Cerebellar cortex (tissue), 1 donor: ENCODE measurements around the gene LIN52.
A peak's percentile ranks its signal among the peaks of the same experiment; 100 is the strongest.

ENCODE experiments used
- DNase-seq: peaks from one replicate; pipeline ENCODE4 v3.0.0-alpha.2; 2015; ENCODE audit warnings: low spot score

The LIN52 gene, protein sequence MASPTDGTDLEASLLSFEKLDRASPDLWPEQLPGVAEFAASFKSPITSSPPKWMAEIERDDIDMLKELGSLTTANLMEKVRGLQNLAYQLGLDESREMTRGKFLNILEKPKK

DNA sequence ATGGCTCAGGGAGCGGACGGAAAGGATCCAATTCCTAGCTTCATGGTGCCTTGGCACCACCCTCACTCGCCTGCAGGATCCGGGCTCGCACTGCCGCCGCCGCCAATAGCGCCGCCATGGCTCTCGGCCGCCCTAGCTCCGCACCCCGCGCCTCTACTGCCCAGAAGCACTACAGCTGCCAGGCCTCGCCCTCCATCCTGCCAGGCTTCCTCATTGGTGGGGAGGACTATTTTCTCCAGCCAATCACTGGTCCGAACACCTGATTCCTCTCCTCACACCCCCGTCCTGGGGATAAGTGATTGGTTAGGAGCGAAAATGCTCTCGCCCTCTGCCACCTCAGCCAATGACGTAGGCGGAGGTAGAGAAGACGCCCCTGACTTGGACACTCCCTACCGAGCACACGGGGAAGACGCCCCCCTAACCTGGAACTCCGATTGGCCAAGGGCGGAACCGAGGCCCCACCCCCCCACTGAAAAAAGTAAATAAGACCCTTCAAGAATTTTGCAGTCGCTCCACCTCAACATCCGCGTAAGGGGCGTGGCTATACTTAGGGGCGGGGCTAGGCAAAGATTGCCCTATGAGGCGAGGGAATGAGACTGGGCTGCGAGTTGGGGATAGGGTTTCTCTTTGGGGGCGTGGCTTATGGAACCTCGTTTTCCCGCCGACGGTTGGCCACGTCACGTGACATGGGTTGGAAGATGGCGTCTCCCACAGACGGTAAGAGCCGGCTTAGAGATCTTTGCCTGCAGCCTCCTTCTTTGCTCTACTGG is at the start of gene LIN52, which contains the start of gene ALDH6A1:
TSS of gene LIN52 (plus strand) at position 680 of the 770 bp plus-strand sequence. CDS start at position 699, 19 bp downstream.
TSS of gene ALDH6A1 (minus strand) at position 177 of the 770 bp plus-strand sequence. CDS start at position 118, 59 bp downstream.
- peak; percentile 100 for DNase-seq

DNA sequence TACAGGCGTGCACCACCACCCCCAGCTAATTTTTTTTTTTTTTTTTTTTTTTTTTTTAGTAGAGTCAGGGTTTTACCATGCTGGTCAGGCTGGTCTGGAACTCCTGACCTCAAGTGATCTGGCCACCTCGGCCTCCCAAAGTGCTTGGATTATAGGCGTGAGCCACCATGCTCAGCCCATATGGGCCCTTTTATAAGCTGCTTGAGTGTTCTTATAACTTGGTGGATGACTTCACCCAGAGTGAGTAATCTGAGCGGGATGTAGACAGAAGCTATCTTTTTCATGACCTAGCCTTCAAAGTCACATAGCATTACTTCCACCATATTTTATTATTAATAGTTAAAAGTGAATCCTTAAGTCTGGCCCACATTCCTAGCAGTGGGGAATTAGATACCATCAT is 49.2 kb upstream of the LIN52 start:
- DNase-seq, result no peak

DNA sequence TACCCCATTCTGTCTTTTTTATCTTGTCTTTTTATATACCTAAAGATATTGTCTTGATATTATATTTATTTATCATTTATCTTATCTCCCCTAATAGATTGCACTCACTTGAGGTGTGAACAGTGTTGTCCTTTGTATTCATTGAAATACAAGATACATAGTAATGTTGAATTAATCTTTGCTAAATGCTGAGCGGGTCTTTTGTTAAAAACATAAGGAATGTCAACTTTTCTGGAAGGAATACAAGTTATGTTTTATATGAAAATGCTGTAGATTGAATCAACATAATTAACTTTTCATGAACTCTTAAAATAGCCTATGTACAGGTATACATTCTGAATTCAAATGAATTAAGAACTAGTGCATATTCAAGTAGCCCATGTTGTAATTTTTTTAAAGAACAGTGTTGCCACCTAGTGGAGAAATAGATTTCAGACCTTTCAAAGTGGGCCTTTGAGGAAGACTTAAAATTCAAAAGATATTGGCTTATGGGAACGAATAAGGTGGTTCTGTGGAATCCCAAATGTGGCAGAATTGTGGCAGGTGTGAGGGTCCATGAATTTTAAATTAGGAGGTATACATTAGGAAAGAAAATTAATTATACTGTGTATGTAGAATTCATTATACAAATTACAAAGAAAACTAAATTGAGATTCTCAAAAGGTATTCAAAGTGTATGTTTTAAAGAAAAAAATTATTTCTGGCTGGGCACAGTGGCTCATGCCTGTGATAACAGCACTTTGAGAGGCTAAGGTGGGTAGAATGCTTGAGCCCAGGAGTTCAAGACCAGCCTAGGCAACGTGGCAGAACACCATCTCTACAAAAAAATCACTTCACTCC is 46.5 kb upstream of the LIN52 start:
- peak; percentile 74 for DNase-seq

DNA sequence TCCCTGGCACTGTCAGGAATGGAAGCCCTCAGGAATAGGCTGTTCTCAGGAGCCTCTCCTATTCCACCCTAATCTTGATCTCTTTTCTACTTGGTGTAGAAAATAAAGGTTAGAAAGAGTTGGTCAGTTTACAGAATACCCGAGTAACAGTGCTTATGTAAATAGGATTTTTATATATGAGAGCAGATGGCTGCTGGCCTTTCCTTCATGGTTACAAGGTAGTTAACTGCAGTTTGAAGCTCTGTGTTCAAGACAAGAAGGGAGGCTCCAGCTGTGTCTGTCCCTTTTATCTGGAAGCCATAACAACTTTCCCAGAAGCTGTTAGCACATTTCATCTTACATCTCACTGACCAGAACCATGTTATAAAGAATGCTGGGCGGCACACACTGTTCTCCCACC is 42.5 kb upstream of the LIN52 start:
- DNase-seq, result no peak

DNA sequence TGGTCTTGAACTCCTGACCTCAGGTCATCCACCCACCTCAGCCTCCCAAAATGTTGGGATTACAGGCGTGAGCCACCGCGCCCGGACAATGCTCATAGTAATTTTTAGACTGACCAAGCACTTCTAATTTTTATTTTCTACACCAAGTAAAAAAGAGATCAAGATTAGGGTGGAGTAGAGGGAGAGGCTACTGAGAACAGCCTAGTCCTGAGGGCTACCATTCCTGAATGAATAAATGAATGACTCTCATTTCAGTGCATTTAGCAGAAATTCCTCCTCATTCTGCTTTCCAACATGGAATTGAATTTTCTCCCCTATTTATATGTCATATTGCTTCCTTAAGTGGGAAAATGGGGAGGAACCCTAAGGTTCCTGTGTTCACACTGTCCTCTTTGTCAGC is 39.2 kb upstream of the LIN52 start:
- DNase-seq, result no peak

DNA sequence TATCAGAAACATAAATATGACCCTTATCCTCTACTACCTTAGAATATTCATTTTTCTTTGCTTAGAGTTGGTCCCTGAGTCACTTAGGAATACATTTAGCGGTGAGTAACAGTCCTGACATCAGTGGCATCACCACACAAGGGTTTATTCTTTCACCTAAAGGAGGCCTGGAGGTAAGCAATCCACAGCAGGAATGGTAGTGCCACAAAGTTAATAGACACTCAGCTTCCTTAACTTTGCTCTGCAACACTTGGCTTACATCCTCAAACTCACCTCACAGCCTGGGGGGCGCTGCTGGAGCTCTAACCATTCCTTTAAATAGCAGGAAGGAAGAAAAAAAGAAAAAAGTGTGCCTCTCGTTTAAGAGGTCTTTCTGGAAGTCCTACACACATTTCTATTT is 36.5 kb upstream of the LIN52 start:
- peak; percentile 25 for DNase-seq

DNA sequence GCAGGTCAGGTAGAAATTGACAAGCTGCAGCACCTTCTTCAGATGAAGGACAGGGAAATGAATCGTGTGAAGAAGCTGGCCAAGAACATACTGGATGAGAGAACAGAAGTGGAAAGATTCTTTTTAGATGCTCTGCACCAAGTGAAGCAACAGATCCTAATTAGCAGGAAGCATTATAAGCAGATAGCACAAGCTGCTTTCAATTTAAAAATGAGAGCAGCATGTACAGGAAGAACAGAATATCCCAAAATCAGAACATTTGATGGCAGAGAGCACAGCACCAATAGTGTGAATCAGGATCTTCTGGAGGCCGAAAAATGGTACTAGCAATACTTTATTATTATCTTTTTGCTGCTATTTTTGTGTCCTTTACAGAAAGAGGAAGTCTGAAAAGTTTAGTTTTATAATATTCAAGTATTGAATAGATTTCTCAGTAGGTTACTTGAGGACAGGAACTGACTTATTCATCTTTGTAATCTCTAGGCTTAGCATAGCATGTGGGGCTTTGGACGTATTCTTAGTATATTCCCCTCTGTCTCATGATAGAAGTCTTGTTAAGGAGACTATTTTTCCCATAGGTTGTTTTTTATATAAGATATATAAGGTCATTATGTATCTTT is 34.8 kb upstream of the LIN52 start:
- DNase-seq, result no peak

DNA sequence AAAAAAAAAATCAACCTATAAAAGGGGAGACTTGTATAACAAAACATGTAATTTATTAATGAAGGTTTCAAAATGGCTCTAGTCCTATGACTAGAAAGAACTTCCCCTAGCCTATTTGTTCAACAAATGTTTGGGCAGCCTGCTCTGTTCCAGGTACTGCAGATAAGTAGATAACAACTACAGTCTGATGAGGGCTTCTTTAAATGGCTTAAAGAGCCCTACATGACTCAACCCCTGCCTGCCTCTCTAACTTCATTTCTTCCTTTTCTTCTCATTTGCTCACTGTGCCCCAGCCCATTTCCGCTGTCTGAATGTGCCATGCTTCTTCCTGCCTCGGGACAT is 22.0 kb upstream of the LIN52 start:
- no peak for DNase-seq

DNA sequence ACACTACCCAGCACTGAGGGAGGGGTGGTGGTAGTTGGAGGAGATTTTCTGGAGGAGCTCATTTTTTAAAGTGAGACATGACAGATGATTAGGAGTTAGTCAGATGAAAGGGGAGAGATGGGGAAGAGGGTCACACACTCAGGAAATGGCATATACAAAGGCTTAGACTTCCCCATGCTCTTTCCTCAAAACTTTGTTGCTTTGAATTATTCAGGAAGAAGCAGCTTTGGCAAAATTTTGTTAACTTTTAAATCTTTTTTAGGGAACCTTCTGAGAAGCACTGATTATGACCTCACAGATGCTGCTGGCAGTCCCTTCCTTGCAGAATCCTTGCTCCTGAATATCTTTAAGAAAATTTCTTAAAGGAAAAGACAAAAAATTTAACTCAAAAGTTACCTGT is 20.3 kb upstream of the LIN52 start:
- no peak for DNase-seq

DNA sequence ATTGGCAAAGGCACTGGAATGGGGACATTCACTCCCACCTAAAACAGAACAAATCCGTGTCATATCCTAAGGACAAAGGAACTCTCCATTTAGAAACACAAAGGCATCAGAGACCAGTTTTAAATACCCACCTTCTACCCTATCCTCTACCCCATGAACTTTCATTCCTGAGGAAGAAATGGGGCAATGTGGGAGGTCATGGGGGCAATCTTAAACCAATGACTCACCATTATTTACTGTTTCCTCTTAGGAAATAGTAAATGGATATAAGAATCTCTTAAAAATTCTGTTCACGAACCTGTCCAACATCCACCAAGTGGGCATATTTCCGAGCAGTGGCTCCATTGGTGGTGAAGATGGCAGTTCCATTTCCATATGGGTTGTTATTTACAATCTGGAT is 19.9 kb upstream of the LIN52 start:
- DNase-seq, result no peak

DNA sequence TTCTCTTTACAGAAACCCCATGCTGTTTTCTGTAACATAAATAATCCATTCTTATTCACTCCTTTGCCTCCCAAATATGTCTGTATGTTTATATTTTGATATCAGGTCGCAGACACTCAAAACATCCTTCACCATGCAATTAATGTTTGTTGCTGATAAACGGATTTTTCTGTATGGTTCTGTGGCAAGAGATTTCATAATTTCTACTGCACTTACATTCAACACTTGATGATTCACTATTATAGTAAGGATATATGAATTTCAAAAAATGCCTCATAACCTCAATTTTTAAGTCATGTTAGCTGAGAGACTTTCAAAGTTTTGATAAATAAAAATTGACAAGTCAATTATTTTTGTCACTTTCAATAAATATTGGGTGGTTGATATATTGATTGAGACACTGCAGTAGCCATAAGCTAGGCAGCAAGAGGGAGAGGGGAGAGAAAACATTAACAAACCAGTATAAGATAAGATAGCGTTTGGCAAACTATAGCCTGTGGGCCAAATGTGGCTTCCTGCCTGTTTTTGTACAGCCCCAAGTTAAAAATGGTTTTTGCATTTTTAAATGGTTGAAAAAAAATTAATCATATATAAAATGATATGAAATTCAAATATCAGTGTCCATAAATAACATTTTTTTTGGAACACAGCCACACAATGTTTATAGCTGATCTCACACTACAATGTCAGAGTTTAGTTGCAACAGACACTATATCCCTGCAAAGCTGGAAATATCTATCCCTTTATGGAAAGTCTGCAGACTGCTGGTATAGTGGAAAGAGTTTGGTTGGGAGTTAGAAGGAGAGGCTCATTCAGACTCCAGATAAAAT is 18.8 kb upstream of the LIN52 start:
- no peak for DNase-seq

DNA sequence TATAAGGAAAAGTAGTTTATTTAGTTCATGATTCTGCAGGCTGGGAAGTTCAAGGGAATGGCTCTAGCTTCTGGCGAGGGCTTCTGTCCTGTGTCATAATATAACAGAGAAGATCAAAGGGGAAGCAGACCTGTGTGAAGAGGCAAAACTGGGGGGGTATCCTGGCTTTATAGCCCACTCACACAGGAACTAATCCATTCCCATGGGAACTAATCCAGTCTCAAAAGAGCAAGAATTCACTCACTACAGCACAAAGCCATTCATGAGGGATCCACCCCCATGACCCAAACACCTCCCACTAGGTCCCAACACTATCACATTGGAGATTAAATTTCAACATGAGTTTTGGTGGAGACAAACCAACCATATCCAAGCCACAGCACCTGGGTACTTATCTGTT is 7.4 kb upstream of the LIN52 start:
- DNase-seq, result no peak

DNA sequence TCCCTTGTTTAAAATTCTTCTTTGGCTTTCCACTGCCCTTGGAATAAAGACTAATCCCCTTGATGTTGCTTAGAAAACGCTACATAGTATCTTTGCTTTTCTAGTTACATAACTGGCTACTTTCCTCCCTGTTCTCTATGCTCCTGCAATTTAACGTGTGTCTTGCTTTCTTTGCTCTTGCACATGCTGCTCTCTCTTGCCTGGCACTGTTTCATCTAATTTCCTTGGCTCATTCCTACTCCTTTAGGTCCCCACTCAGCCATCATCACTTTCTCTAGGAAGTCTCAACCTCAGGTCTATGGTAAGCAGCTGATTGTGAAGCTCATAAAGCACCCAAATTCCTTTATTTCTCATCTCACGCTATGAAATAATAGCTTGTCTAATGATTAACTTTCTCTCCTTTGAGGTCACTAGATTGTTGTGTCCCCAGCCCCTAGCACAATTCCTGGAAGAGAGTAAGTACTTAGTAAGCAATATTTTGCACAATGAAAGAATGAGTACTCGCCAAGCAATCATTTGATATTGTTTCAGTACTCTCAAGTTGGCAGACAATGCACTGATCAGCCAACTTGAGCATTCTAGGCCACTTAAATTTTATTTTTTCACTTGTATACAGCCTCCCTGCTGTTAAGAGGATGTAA is 3.8 kb upstream of the LIN52 start:
- DNase-seq, result no peak

DNA sequence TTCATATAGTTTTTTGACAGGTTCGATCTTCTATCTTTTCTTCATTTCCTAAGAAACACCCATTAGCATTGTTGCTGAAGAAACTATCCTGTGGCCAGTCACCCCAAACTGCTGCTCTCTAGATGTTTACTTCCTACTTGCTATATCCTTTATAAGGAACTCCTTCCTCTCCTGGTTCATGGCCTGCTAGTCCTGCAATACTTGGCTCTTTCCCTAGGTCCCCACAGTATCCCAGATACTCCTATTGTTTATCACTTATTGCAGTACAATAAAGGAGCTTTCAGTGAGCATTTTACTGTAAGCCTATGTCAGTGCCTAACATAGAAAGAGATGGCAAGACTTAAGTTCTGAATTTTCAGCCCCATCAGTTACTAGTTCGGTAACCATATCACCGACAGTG is 3.3 kb upstream of the LIN52 start:
- no peak for DNase-seq

DNA sequence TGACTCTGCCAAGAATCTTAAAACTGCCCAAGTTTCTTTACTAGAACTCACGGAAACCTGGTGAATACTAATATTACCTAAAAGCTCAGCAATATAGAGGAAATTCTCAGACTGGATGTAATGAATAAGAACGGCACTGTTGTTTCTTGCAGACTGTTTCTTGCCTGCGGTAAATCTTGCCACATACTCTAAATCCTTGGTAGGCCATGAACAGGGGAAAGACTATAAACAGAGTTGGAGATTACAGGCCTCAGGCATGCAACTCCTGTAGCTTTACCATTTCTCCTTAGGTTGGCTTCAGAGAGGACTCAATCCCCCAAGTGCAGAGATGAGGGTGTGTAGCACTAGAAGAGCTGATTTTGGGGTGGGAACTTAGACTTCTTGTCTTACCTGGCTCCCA is 1.6 kb upstream of the LIN52 start:
- DNase-seq, result no peak

DNA sequence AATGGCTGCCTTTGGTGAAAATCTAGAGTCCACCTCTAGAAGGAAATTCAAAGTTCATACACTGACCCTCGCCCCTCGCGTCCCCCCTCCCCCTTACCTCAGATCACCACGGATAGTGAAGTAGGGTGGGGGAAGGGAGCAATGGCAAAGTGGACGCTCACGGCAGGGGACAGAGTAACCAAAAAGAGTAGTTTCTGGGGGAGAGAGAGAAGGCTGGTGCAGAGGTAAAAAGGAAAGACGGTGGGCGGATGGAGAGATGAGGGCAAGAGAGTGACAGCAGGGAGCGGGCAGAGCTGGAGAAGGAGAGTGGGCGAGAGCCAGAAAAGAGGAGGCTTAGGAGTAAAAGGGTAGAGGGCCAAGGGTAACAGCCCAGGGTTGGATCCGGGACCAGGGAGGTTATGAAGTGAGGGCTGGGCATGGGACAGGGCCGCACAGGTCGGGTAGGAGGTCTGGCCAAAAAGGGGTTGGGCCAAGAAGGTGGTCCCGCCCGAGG is 926 bp upstream of the LIN52 start:
- DNase-seq, result no peak

DNA sequence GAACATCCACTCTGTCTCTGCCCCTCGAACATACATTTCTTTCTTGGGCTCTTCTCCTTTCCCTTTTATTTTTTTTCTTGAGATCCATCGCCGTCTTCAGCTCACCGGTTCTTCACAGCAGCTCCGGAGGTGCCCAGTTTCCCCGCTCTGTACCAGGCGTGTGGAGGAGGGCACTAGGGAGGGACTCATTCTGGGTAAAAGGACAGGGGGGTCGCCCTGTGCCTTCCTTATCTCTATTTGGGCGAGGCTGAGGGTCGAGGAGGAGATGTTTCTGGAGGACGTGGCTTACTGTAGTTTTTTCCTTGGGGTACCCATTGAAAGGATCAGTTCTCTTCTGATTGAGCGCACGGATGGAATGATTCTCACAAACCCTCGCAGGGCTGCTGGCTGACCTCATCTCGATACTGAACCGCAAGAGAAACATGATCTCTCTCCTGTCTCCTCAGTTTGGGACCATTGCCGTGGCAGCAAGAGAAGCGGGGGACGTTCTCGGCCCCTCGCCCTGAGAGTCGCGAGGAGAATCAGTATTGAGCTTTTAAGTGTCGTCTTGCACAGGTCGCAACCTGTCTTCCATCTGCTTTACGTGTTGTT is 386 bp downstream of the LIN52 start:
- no peak for DNase-seq

DNA sequence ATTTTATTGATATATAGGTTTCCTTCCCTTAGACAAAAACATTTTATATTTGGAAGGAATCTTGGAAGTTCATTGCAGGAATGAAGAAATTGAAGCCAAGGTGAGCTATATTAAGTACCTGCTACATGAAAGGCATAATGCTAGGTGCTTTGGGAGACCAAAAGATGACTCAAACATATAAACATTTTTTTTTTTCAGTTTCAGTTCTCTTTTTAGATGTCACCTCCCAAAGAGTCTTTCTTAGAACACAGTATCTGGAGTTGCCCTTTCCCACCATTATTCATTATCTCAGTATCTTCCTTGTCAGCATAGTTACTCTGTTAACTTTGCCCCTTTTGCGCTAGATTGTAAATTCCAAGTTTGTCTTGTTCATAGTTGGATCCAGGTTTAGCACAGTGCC is 1.1 kb downstream of the LIN52 start:
- DNase-seq, result no peak

DNA sequence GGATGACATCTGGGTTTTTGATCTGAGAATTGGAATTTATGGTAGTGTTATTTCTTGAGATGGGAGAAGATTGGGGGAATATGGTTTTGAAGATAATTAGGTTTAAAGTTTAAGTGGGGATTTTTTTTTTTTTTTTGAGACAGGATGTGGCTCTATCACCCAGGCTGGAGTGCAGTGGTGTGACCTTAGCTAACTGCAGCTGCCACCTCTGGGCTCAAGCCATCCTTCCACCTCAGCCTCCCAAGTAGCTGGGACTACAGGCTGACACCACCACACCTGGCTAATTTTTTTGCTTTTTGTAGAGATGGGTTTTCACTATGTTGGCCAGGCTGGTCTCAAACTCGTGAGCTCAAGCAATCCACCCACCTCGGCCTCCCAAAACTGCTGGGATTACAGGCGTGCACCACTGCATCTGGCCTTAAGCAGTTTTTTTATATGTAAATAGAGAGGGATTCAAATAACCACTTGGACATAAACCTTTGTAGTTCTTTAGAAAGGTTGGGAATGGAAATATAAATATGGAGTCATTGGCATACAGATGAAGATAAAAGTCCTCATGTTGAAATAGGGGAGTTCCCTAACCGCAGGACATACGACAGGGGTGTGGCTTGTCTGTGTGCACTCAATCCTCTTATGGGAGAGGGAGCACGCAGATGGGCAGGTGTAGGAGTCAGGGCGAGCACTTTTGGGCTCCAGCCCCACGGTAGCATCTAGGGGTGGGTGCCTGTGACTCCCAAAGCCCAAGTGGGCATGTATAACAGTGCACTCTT is 4.7 kb downstream of the LIN52 start:
- DNase-seq, result no peak

DNA sequence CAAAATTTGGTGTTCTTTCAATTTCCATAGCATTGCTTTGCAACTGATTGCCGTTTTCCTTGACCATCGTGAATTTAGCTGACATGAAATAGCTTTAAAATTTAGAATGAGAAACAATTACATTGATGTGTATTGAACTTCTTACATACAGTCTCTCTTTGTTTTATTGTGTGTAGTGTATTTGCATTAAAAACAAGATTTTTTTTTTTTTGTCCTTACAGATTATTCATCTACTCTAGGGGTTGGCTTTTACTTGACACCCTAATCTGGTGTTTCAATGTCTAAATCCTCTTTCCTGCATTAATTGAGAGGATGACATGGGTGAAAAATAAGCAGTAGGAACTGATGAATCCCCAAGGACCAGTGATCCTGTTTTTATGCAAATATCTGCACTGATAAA is 20.6 kb downstream of the LIN52 start:
- no peak for DNase-seq
